ENCODE results near the gene SUFU.

Gene SUFU

DNA sequence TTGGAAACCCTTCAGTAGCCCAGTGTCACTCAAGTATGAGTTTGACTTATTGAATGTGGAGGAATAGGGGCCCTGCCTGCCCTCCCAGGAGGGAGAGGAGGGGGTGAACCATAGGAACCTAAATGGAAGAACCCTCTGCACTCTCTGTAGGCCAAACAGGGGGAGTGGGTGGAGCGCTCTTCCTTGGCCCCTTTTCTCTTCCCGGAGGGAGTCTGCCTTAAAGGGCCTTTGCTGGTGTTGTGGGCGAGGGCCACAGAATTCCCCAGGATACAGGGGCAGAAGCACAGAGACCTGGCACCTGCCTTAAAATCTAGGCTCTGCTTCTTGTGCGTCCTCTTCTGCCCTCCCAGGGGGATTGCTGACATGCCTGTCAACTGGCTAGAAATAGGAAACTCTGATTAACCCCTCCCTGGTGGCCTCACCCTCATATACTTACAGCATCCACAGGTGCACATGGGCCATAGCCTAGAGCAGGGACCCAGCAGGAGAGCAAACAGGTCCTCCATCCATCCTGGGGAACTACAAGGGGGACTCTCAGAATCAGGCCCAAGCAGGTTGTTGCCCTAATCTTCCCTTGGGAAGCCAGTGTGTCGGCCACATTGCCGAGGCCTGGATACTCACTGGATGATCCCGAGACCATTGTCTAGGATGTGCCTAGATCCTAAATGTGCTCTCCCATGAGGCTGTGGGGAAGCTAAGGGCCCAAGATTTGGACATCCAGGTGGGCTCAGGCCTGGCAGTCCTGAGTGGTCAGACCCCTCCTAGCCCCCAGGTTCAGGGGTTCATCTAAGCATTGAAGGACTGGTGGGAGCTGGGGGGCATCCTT, 143.9 kb downstream of the SUFU start:
- TF ChIP-seq CTCF (IDR thresholded peaks at IDR 0.05; ENCODE audit: borderline replicate concordance, insufficient read depth, low read depth, low read length), result no peak
- peak overlapping the region; percentile 79 for H3K4me3 ChIP-seq (ENCODE audit: low read depth, low read length)

GRCh38 chr10:102648269-102648888, 144.6 kb downstream of the SUFU start:
- peak overlapping the region; percentile 44 for H3K4me3 ChIP-seq (ENCODE audit: low read depth, low read length)
- TF ChIP-seq CTCF (IDR thresholded peaks at IDR 0.05; ENCODE audit: borderline replicate concordance, insufficient read depth, low read depth, low read length), result no peak

- no peak for TF ChIP-seq CTCF (IDR thresholded peaks at IDR 0.05; ENCODE audit: borderline replicate concordance, insufficient read depth, low read depth, low read length)
- peak overlapping the region; percentile 44 for H3K4me3 ChIP-seq (ENCODE audit: low read depth, low read length)
These were observed 145.4 kb downstream of the SUFU start for GRCh38 chr10:102648889-102649796.

- peak overlapping the region; percentile 44 for H3K4me3 ChIP-seq (ENCODE audit: low read depth, low read length)
- no peak for TF ChIP-seq CTCF (IDR thresholded peaks at IDR 0.05; ENCODE audit: borderline replicate concordance, insufficient read depth, low read depth, low read length)
These were observed 146.3 kb downstream of the SUFU start for GRCh38 chr10:102649797-102650654.

DNA sequence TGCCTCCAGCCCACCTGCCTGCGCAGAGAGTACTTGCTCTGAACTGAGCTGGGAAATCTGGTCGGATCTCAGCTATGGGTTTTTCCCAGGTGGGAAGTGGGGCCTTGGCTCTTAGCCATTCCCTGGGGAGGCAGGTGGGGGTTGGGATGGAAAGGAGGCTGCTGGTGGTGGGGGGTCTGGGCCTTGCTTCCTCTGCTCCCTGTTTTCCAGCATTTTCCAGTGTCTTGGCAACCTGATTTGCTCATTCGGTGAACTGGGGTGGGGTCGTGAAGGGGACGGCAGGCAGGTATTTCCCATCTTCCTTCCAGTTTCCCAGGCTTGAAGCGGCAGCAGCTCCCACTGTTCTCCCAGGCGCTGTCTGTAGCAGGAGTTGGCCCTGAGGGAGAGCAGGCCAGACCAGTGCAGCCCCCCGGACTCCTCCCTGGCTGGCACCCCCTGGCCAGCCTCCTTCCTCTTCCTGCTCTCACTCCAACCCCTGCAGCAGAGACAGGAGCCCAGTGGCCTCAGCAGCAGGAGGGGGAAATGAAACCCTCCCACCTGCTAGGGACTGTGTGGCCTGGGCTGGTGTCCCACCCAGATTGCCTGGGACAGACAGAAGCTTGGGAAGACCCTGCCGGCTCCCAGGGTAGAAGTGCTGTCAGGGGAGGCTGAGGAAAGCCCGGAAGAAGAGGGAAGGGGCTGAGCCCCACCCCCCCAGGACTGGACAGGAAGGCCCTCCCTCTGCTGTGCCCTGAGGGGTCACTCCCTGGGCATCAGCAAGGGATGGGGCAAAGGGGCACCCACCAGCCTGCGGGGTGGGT, 147.1 kb downstream of the SUFU start:
- H3K4me3 ChIP-seq (ENCODE audit: low read depth, low read length), result peak overlapping the region; percentile 41
- no peak for TF ChIP-seq CTCF (IDR thresholded peaks at IDR 0.05; ENCODE audit: borderline replicate concordance, insufficient read depth, low read depth, low read length)
